Jurkat, Clone E6-1 (cell line): ENCODE measurements around the gene ITGBL1.

Experiments
- DNase-seq: peaks from one replicate; pipeline ENCODE4 v3.0.0-alpha.2; 2011; ENCODE audit warnings: low read depth, low spot score
- H3K4me3 ChIP-seq: 2 replicates; pipeline ENCODE4 v1.5.1; 2011; ENCODE audit warnings: mild to moderate bottlenecking, low read length, control low read depth, moderate library complexity

Gene ITGBL1

DNA sequence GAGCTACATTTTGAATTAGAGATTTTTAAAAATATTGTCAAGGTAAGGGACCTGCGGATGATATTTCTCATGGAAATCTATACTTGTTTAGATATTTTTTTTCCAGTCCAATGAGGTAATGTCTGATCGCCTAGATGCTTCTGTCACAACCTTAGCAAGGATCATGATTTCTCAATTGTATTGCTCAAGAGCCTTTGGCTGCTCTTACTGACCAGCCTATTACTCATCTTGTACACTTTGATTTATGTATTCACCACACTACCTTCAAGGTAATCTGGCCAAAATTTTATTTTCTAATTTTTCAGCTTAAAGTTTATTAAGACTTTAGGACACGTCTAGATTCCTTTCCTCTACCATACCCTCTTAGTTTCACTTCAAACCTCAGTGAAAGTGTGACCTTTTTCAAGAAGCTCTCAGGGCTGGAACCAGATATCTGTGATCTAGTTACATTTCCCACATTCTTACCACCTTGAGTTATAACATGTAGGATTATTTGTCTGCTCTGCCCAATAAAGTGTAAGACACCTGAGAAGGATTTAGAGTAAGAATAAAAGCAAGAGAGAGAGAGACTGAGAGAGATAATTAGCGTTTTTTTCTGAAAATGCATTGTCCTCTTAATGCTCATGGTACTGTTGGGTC lies 197.1 kb downstream of the ITGBL1 start:
- no peak for DNase-seq
- H3K4me3 ChIP-seq, result no peak overlapping the region

DNA sequence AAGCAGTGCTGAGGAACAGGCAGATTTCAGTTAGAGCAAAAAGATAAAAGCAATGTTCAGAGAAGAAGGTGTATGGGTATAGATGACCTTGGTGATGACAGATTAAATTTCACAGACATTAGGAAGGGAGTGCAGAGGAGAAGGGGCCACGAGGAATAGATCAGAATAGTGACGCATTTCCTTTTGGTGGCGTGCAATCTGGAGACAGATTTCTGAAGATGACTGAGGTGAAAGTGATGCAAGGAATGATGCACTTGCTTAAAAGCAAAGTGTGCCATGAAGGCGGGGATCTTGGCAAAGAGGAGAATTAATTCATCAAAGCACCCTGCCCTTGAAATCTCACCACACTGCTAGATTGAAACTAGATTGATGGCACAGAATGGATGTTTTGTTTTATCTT lies 202.4 kb downstream of the ITGBL1 start:
- H3K4me3 ChIP-seq, result no peak overlapping the region
- no peak for DNase-seq

DNA sequence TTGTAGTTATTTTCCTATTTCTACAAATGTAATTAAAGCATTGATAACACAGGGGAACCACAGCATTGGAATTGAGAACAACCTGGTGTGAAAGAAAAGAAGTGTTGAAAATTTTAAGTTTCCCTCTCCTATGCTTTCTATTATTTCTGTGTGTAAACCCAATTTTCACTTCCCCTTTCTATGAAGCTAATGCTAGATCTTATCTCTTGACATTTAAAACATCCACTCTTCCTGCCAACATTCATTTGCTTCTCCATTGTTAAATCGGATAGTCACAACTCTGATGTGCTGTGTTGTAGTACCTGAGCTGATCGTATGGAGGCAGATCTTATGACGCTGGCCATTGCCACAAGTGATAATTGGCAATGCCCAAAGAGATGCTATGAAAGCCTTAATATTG lies 203.0 kb downstream of the ITGBL1 start:
- no peak overlapping the region for H3K4me3 ChIP-seq
- DNase-seq, result no peak

DNA sequence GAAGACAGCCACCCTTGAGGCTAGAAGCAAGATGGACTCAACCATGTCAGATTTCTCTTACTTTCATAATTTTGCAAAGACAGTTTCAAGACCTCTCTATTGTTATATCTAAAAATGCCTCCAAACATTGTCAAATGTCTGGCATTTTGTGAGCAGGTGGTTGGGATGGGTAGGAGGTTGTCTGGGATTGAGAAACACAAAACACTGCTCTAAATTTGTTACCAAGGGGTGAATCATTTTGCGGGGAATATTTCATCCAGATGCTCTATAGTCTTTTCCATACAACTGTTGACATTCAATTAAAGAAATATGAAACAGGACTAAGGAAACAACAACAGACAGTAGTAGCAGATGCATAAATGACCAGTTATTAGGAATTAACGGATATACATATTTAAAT lies 208.2 kb downstream of the ITGBL1 start:
- DNase-seq, result no peak
- no peak overlapping the region for H3K4me3 ChIP-seq

DNA sequence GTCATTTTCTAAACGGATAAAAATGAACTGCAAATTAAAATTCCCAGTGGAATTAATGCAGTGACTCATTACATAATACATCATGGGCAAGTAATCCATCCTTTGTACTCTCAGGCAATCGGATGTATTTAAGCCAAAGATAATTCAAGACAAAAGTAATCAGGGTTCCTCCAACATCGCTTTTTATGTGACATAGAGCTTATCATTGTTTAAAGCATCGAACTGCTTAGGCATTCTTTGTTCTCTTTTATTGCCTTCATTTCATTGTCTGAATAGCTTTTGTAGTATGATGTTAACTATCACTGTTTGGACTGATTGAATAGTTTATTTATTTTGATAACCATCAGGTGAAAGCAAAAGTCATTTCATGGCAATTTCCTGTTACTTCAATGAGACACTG lies 209.4 kb downstream of the ITGBL1 start:
- H3K4me3 ChIP-seq, result no peak overlapping the region
- no peak for DNase-seq

DNA sequence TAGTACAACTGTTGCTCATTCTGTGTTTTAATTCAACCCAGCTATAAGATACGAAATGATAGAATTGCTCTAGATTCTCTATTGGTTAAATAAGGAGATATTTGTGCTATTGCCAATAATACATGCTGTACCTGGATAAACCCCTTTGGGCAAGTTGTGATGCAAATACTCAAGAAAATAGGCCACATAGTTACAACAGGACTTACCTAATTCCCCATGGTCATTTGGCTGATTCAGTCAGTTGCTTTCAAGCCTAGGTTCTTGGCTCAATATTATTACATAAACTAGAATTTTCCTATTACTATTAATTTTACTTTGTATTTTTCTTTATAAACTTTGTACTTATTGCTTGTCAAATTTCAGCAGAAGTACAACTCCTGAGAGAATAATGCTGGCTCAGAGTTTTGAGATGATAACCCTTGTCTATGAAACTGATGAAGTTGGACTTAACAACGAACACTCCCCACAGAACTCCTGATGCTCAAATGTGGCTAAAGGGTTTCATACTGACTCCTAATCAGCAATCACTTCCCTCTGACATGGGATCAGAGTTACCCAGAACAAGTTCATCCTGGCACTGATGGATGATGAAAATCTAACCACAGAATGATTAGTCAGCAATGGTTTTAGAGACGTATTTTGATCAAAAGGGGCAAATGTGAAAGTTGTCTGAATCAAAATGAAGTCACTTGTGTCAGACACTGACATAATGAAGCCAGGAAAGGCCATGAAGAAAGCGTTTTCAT lies 221.1 kb downstream of the ITGBL1 start:
- no peak for DNase-seq
- H3K4me3 ChIP-seq, result no peak overlapping the region

DNA sequence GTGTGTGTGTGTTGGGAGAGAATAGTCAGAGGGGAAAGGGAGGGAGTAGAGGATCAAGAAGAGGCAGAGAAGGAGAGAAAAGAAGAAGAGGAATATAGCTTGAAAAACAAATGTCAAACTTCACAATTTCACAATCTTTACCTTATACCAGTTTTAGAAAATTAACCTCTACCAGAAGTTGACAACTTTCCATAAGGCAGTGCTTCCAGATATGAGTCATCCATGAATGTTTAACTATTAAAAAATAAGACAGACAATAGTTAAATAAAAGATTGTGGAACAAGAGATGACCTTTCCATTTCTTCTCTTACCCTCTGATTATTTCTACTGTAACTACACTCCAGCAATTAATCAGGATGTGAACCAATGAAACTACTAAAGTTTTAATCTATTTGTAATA lies 229.4 kb downstream of the ITGBL1 start:
- DNase-seq, result no peak
- no peak overlapping the region for H3K4me3 ChIP-seq

DNA sequence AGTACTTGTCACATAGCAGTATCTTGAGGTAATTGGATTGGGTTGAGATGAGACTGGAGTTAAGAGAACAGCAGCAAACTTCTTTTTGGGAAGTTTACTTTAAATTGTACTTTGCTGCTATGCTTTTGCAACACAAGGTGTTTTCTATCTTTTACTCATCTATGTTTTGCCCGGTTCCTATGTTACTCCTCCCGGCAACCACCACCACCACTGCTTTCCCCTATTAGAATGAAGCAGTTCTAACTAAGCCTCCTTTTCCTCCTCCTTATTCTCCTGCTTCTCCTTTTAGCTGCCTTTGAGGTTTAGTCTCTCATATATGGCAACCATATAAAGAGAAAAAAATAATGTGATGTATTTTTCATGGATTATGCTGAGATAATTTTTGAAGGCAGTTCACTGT lies 233.5 kb downstream of the ITGBL1 start:
- DNase-seq, result no peak
- H3K4me3 ChIP-seq, result no peak overlapping the region

DNA sequence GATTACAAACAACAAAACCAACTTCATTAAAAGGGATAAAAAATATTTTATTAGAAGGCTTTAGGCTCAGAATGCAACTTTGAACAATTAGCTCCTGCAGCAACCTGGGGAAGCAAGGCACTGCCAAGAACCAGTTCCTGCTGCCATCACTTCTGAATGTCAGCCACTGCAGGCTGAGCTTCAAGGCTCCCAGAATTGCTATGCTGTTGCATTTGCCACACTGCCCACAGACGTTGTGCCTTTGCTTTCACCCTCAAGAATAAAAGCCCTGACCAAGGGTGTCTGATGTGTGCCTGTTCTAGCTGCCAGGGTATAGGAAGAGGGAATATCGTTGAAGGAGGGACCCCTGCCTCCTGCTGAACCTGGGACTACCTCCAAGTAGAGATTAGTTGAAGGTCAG lies 238.4 kb downstream of the ITGBL1 start:
- H3K4me3 ChIP-seq, result no peak overlapping the region
- DNase-seq, result no peak

DNA sequence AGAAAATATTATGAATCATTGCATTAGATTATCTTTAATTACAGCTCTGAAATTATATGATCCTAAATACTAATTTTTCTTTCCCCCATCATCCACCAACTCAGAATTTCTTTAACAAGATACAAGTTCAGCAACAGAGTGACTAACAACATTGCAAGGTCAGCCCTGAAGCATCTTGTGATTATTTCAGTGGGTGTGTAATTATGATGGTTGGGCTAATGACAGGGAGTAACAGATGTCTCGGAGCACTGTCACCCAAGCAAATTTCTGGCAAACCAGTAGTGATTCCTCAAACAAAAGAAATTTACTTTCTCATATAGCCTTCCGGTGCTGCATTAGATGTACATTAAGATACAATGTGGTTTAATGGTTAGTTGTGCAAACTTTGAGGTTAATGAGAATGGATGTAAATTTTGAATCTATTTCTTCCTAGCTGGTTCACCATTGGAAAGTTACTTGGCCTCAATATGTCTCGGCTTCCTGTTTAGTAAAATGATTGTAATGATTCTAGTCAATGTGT lies 238.9 kb downstream of the ITGBL1 start:
- H3K4me3 ChIP-seq, result no peak overlapping the region
- DNase-seq, result no peak

DNA sequence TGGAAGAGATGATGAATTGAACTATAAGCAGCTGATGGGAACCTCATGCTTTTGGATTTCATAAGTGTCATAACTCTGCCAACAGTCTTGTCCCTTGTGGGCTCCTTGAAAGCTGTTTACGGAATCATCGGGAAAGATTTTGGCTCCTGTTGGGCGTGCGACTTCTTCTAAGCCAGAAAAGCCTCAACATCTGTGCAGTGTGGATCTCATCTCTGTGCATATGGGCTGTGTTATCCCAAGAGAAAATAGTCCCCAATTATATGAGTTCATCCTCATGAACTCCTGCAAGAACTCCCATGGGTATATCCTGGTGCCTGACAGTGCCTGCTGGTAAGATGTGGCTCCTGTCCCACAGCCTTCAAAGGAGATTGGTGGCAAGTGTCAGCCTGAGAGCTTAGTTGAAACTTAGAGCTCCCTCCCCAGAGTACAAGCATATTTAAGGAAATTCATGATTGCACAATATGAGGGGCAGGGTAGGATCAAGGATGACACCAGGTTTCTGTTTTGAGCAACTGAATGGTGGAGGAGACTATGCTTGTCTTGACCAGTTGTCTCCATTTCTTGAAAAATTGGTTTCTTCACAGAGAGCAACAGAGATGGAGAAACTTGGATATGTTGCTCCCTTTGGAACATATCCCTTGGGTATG lies 243.5 kb downstream of the ITGBL1 start:
- no peak for DNase-seq
- no peak overlapping the region for H3K4me3 ChIP-seq

DNA sequence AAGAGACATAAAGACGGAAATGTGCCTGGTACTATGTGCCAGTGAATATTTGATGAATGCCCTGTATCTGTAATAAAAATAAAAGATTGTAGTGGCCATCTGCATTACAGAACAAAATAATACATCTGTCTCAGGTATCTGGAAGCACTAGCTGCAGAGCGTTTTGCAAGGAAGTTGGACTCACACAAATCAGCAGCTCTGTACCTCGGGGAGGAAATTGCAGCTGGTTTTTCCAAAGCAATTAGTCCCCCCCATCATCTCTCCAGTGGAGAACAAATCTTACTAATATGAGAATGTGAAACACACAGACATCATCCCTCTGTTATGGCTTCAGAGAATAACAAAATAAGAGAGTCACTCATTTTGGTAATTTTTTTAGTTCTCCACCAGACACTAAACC lies 245.3 kb downstream of the ITGBL1 start:
- H3K4me3 ChIP-seq, result no peak overlapping the region
- DNase-seq, result no peak

DNA sequence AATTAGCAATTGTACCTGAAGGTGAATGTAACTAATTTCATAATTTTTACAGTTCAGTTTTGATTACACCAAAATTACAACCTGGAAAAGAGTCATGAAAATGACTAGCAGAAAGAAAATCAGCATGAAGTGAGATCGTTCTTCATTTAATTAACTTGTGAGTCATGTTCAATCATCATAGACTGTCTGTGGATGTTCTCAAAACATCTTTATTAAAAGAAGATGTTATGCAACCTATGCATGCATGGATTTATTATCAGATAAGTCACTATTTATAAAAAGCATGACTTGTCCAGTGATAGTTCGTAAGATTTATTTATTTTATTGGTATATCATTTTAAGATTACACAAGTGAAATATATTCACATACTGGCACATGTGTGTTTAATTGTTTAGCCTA lies 245.9 kb downstream of the ITGBL1 start:
- H3K4me3 ChIP-seq, result no peak overlapping the region
- no peak for DNase-seq

DNA sequence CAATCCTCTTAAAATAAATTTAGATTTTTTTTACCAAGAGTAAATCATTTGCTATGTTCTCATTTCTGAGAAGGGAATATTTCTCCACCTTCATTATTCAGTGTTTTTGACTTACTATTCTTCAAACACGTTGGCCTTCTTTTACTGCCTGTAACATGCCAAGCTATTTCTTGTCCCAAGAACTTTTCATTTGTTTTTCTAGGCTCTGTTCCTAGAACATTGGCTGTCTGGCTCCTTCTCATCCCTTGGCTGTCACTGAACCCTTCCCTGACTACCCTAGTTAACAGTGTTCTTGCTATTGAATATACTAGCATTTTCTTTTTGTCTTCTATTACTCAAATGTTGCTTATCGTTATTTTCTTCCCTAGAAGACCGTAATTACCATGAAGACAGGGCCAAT lies 248.1 kb downstream of the ITGBL1 start:
- DNase-seq, result no peak
- no peak overlapping the region for H3K4me3 ChIP-seq

DNA sequence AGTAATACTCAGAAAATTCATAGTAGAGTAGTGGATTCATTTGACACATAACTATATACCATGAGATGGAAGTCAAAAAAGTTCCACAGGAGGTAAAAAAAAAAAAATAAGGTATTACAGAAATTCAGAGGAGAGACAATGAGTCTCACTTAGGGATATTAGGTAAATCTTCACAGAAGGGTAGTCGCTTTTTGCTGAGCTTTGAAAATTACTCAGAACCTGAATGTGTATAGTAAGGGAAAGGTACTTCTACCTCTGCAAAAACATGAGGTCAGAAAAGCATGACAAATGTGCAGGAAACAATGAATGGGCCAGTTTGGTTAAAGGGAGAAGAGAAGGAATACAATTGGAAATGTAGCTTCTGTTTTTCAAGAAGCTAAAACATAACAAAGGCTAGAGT lies 250.6 kb downstream of the ITGBL1 start:
- no peak overlapping the region for H3K4me3 ChIP-seq
- no peak for DNase-seq

DNA sequence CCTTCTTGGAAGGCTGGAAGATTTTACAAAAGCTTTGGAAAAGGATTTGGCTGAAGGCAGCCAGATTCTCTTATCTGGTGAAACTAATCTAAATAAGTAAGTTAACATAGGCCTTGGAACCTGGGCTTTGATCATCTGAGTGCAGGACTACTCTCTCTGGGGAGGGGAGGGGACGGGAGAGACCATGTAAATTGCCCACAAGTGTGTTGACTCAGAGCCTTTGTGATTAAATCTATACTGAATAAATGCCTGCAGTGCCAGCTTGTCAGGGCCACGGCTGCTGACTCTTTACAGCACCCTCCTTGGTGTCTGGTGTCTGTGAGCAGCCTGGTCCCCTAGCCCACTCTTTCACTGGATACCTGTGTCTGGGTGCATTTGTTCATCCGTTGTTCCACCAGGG lies 251.4 kb downstream of the ITGBL1 start:
- no peak overlapping the region for H3K4me3 ChIP-seq
- DNase-seq, result no peak

DNA sequence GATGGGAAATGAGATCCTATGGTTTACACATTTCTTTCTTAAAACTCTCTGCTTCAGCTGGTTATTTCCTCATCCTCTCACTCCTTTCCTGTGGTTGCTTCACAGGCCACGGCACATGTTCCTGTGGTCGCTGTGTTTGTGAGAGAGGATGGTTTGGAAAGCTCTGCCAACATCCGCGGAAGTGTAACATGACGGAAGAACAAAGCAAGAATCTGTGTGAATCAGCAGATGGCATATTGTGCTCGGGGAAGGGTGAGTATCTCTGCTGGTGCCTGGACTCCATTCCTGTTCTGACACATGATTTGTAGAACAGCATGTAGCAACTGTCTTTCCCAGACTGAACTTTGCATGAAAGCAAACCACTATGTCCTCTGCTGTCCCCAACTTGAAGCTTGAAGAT lies 254.2 kb downstream of the ITGBL1 start:
- peak; percentile 84 for DNase-seq
- no peak overlapping the region for H3K4me3 ChIP-seq

DNA sequence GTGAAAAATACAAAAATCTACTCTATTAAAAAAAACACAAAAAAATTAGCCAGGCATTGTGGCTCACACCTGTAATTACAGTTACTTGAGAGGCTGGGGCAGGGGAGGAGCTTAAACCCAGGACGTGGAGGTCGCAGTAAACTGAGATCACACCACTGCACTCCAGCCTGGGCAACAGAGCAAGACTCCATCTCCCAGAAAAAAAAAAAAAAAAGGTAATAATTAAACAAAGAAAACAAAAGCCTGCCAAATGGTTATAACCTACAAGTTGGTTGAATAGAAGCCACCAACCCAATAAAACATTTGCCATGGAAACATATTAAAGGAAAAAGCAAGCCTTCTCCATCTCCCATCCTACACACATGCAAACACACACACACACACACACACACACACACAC lies 255.2 kb downstream of the ITGBL1 start:
- H3K4me3 ChIP-seq, result no peak overlapping the region
- DNase-seq, result no peak

DNA sequence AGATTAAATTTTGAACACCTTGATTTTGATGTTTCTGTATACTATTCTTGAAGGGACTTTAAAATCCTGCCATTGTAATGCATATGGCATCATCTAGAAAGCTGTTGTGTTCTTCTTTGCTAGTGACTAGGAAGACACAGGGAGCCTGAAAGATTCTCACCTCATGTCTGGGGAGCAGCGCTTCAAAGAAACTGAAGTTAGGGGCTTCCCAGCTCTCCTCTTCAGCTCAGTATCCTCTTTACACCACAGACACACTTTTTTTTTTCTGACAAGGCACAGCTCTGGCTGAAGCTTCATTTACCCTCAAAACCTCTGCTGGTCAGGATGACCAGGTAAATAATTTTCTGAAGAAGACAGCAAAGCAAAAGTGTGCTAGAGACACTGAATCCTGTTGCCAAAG lies 255.6 kb downstream of the ITGBL1 start:
- no peak overlapping the region for H3K4me3 ChIP-seq
- no peak for DNase-seq

DNA sequence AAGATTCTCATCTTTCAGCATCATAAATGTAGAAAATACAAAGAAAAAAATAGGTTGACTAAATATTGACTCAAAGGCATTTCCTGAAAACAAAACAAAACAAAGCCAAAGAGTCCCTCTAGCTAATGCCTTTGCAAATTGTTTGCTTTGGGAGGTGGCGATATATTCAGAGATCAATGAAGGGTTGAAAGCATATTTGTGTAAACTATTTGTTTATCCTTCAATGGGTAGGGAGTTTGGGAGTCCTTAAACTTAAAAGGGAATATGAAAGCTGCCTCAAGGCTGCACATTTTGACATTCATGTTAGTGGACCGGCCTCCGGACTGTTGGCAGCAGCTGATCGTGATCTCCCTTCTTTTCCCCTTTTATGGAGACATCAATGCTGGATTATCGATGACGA lies 257.5 kb downstream of the ITGBL1 start:
- no peak for DNase-seq
- no peak overlapping the region for H3K4me3 ChIP-seq
